GM12864 (cell line): ENCODE data around the gene TROAP.
A peak's percentile ranks its signal among the peaks of the same experiment; 100 is the strongest.

Source experiments
- DNase-seq: peaks from one replicate; pipeline ENCODE4 v3.0.0-alpha.2; 2011; ENCODE audit warnings: low read depth
- H3K4me3 ChIP-seq: 2 replicates; pipeline ENCODE4 v1.5.1; 2011; ENCODE audit warnings: mild to moderate bottlenecking, low read depth, low read length, control low read depth
- CTCF ChIP-seq: IDR thresholded peaks from 2 replicates; pipeline ENCODE4 v1.5.1; 2011; ENCODE audit warnings: low read depth, mild to moderate bottlenecking, moderate library complexity, low read length, control low read depth, inconsistent platforms; ENCODE audit errors: missing control alignments

Gene TROAP

GRCh38 chr12:49327368-49327767 is 4.3 kb downstream of the TROAP start:
- no peak for DNase-seq
- TF ChIP-seq CTCF, result no peak
- no peak overlapping the region for H3K4me3 ChIP-seq

GRCh38 chr12:49327887-49328286 is 4.8 kb downstream of the TROAP start:
- no peak overlapping the region for H3K4me3 ChIP-seq
- DNase-seq, result no peak
- no peak for TF ChIP-seq CTCF

GRCh38 chr12:49328816-49329215 is 5.8 kb downstream of the TROAP start:
- H3K4me3 ChIP-seq, result no peak overlapping the region
- DNase-seq, result no peak
- no peak for TF ChIP-seq CTCF

GRCh38 chr12:49330032-49330619 is 7.1 kb downstream of the TROAP start:
- TF ChIP-seq CTCF, result no peak
- H3K4me3 ChIP-seq, result no peak overlapping the region
- no peak for DNase-seq

GRCh38 chr12:49330631-49331379 is 7.8 kb downstream of the TROAP start:
- no peak for DNase-seq
- no peak for TF ChIP-seq CTCF

GRCh38 chr12:49331380-49332222 is 8.5 kb downstream of the TROAP start:
- peak; percentile 50 for TF ChIP-seq CTCF
- no peak overlapping the region for H3K4me3 ChIP-seq
- no peak for DNase-seq

More at GRCh38 chr12:49330631-49331379, 7.8 kb downstream of the TROAP start:
- no peak overlapping the region for H3K4me3 ChIP-seq
